HepG2 (cell line): Measurements from ENCODE around the gene ATP8A1. TPM values are rescaled to one million over a fixed set of nuclear protein-coding genes. Genes with fewer than 3 reads are reported as not detected.
A peak's percentile ranks its signal among the peaks of the same experiment; 100 is the strongest.

ENCODE experiments used
- ATAC-seq: fragments of 200-7000 bp; cut with Tn5 transposase; 3 replicates; pipeline ENCODE4 v1.9.1; 2020; ENCODE audit warnings: mild to moderate bottlenecking, moderate library complexity
- BruUV-seq: library from RNA; stranded (reverse); fragments of 400-500 nt; replicated peaks from 2 replicates; lab custom pipeline; 2021; lab: Mats Ljungman, UMichigan
- CTCF ChIA-PET: fragments of 300-600 bp; formaldehyde crosslinking; extraction: SDS; loops from one replicate; lab custom pipeline; 2021; ENCODE audit warnings: low total read pairs, inconsistent platforms, low intra/inter-chr PET ratio; lab: Yijun Ruan, JAX
- POLR2A ChIA-PET: fragments of 350-600 bp; sonication (Branson Sonifier 250); formaldehyde crosslinking; loops from one replicate; lab custom pipeline; 2020; ENCODE audit warnings: antibody characterized with exemption, inconsistent platforms; lab: Yijun Ruan, JAX
- DNase-seq: peaks from one replicate; pipeline ENCODE4 v3.0.0-alpha.2; 2015; ENCODE audit warnings: low spot score
- FAIRE-seq: peaks from 3 replicates; lab custom pipeline; 2011; peaks lifted over from hg19 to GRCh38; lab: Jason Lieb, UNC
- H2AFZ ChIP-seq: one replicate; pipeline ENCODE4 v1.6.1; 2011; ENCODE audit warnings: low read length, inconsistent platforms
- H3K27ac ChIP-seq: fragments of 300-600 bp; 3 replicates; pipeline ENCODE4 v1.8.0; 2011; ENCODE audit warnings: mixed run types, mild to moderate bottlenecking, mixed read lengths, low read length, inconsistent platforms; ENCODE audit not compliant: insufficient read depth; ENCODE audit errors: extremely low read length
- H3K27me3 ChIP-seq, 2 experiments: fragments of 200-600 bp in 1 of 2; 2 replicates in 1 of 2; 3 replicates in 1 of 2; pipeline versions ENCODE4 v1.6.0 to v1.8.0; 2011; ENCODE audit warnings: low read length in 2 of 2, mild to moderate bottlenecking in 2 of 2, moderate library complexity in 2 of 2, inconsistent platforms in 1 of 2; ENCODE audit not compliant: insufficient read depth in 2 of 2, control insufficient read depth in 1 of 2
- H3K36me3 ChIP-seq, 2 experiments: fragments of 200-600 bp in 1 of 2; replicated peaks in 1 of 2; 2 replicates in 1 of 2; 3 replicates in 1 of 2; pipeline versions ENCODE4 v1.5.1 to v1.8.0; 2011; ENCODE audit warnings: low read length in 2 of 2, inconsistent platforms in 1 of 2; ENCODE audit not compliant: insufficient read depth in 2 of 2, control insufficient read depth in 1 of 2
- H3K4me1 ChIP-seq: 2 replicates; pipeline ENCODE4 v1.5.1; 2012; ENCODE audit warnings: low read length, inconsistent platforms; ENCODE audit not compliant: insufficient read depth
- H3K4me2 ChIP-seq: 2 replicates; pipeline ENCODE4 v1.6.0; 2011; ENCODE audit warnings: low read depth, low read length, inconsistent platforms
- H3K4me3 ChIP-seq, 3 experiments: fragments of 200-600 bp in 1 of 3; sonication (generic), shearing (Covaris generic) in 1 of 3; replicated peaks in 1 of 3; 2 replicates each; pipeline ENCODE4 v1.5.1; 2011 to 2016; ENCODE audit warnings: low read length in 3 of 3, inconsistent platforms in 2 of 3, low read depth in 2 of 3, mild to moderate bottlenecking in 2 of 3, control low read depth in 1 of 3, mixed read lengths in 1 of 3; ENCODE audit not compliant: insufficient read depth in 1 of 3
- H3K79me2 ChIP-seq: one replicate; pipeline ENCODE4 v1.6.1; 2011; ENCODE audit warnings: low read length, inconsistent platforms; ENCODE audit not compliant: insufficient read depth
- H3K9ac ChIP-seq: 2 replicates; pipeline ENCODE4 v1.6.0; 2011; ENCODE audit warnings: mild to moderate bottlenecking, low read depth, low read length, inconsistent platforms; ENCODE audit not compliant: insufficient read depth
- H3K9me3 ChIP-seq: 2 replicates; pipeline ENCODE4 v1.5.1; 2012; ENCODE audit warnings: mild to moderate bottlenecking, low read length
- H4K20me1 ChIP-seq: 2 replicates; pipeline ENCODE4 v1.6.0; 2011; ENCODE audit warnings: inconsistent platforms, mild to moderate bottlenecking, low read length, moderate library complexity; ENCODE audit not compliant: insufficient read depth
- FOSL2 ChIP-seq: sonication (generic); formaldehyde crosslinking; IDR thresholded peaks from 2 replicates; pipeline ENCODE4 v1.4.0; 2020; ENCODE audit warnings: missing genetic modification reagents
- GABPA ChIP-seq, 2 experiments: IDR thresholded peaks; 2 replicates each; pipeline ENCODE4 v1.6.1; 2011 to 2016; ENCODE audit warnings: low read depth in 2 of 2, low read length in 1 of 2, missing biosample characterization in 1 of 2, missing genetic modification characterization in 1 of 2
- HOXA7 ChIP-seq: sonication (generic); formaldehyde crosslinking; IDR thresholded peaks from 2 replicates; pipeline ENCODE4 v1.8.1; 2022; ENCODE audit warnings: mild to moderate bottlenecking, missing genetic modification reagents, moderate library complexity
- KLF16 ChIP-seq, 2 experiments: sonication (generic) in 1 of 2; formaldehyde crosslinking in 1 of 2; IDR thresholded peaks; 2 replicates each; pipeline versions ENCODE4 v1.6.1 to v1.8.0; 2016 to 2023; ENCODE audit warnings: missing genetic modification reagents in 2 of 2, missing compliant biosample characterization in 1 of 2
- NFYB ChIP-seq: sonication (generic); formaldehyde crosslinking; IDR thresholded peaks from 2 replicates; pipeline ENCODE4 v1.4.0; 2020; ENCODE audit warnings: missing genetic modification reagents
- PRPF4 ChIP-seq: fragments of 200-400 bp; formaldehyde crosslinking; IDR thresholded peaks from 2 replicates; pipeline ENCODE4 v1.6.1; 2016; ENCODE audit warnings: low read length, low read depth; ENCODE audit not compliant: poor library complexity, severe bottlenecking
- RAD21 ChIP-seq: fragments of 450-650 bp; formaldehyde crosslinking; IDR thresholded peaks from 2 replicates; pipeline ENCODE4 v1.5.0; 2020; ENCODE audit warnings: mild to moderate bottlenecking
- SMC3 ChIP-seq: IDR thresholded peaks from 2 replicates; pipeline ENCODE4 v1.6.1; 2011; ENCODE audit warnings: low read length, improper control_type of control experiment
- TAF1 ChIP-seq: sonication (generic); formaldehyde crosslinking; IDR thresholded peaks from 2 replicates; pipeline ENCODE4 v1.4.0; 2020; ENCODE audit warnings: missing genetic modification reagents
- XRCC5 ChIP-seq: fragments of 200-400 bp; formaldehyde crosslinking; optimal IDR thresholded peaks from 2 replicates; pipeline ENCODE3; 2017; ENCODE audit warnings: mild to moderate bottlenecking, low read length
- ZBTB4 ChIP-seq: sonication (generic); formaldehyde crosslinking; IDR thresholded peaks from 2 replicates; pipeline ENCODE4 v1.4.0; 2020; ENCODE audit warnings: missing genetic modification reagents, mild to moderate bottlenecking, borderline replicate concordance
- ZNF513 ChIP-seq: sonication (generic); formaldehyde crosslinking; conservative IDR thresholded peaks from 2 replicates; pipeline ENCODE4 v1.5.0; 2020; ENCODE audit warnings: missing genetic modification reagents
- ZNF672 ChIP-seq: sonication (generic); formaldehyde crosslinking; IDR thresholded peaks from 2 replicates; pipeline ENCODE4 v1.8.1; 2022; ENCODE audit warnings: missing genetic modification reagents
- whole genome bisulfite sequencing: methylation state at CpG from one replicate; pipeline ENCODE4 v1.1.6; 2017; ENCODE audit warnings: low lambda C conversion rate; 5-methylcytosine and 5-hydroxymethylcytosine counted together
- in situ Hi-C: cut with HindIII; loops from 2 replicates; pipeline ENCODE4 v1.10.0; 2017; ENCODE audit warnings: low pct_unique_long_range_greater_than_20kb; ENCODE audit not compliant: extremely low pct_ligation_motif_present
- intact Hi-C: fragments of 100-400 bp; cut with micrococcal nuclease; formaldehyde crosslinking; loops from one replicate; pipeline ENCODE4 v1.10.0; 2022; ENCODE audit not compliant: unreplicated experiment
- polyA plus RNA-seq, 8 experiments: library from polyadenylated mRNA; depleted of rRNA in 3 of 8; stranded (reverse) in 7 of 8; unstranded in 1 of 8; fragments of >200 nt; fragmentation: Illumina TruSeq in 4 of 8; extraction: Trizol in 4 of 8; gene quantifications; 2 replicates each; pipeline versions ENCODE4 v1.2.1 to v1.2.3, GENCODE V29; 2011 to 2016; ENCODE audit warnings: low read depth in 4 of 8, missing spikeins in 1 of 8, mixed read lengths in 1 of 8; ENCODE audit not compliant: insufficient read depth in 1 of 8
- total RNA-seq, 5 experiments: library from RNA; depleted of rRNA; stranded (reverse); fragments of >200 nt; fragmentation: Illumina TruSeq; extraction: Trizol; gene quantifications; 2 replicates each; pipeline ENCODE4 v1.2.3, GENCODE V29; 2016; ENCODE audit warnings: low read depth in 1 of 5
- TF ChIP-seq, protein P1 (sequence below): sonication (generic); formaldehyde crosslinking; IDR thresholded peaks from 2 replicates; pipeline ENCODE4 v1.4.0; 2020; ENCODE audit warnings: missing genetic modification reagents
- TF ChIP-seq, protein P2 (sequence below): sonication (generic); IDR thresholded peaks from 2 replicates; pipeline ENCODE4 v1.6.1; 2016; ENCODE audit warnings: low read depth, borderline replicate concordance

ATP8A1 gene
- total and polyA plus RNA-seq, 2 of the 13 experiments (the other 11 are each of a cell fraction or from before 2014, with no cell fraction given) = 1.7 to 6.2 TPM

DNA sequence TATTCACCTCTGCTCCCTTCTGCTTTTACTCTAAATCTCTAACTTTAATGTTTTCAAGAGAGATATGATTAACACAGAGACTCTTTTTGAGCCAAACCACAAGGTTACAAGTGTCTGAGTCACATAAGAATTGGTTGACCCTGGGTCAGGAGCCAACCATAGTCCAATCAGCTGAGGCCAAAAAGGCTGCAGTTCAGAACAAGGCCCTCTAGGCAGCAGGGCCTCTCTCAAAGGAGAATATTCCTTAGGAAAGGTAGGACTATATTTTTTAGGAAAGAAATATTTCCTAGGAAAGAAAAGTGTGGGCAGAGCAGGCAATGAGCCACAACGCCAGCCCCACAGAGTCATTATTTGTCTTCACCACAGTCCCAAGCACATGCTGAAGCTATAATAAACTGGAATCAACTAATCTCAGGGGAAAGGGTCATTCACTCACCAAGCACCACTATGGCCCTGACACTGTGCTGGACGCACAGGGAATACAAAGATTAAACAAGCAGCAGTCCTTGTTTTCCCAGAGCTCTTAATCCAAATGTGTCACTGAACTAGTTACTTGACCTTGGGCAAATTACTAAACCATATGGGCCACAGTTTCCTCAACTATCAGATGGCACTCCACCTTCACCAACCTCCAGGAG is 2.2 kb downstream of the ATP8A1 start:
- Histone ChIP-seq H4K20me1 (no peaks in the 10 kb centered on the region), H3K9ac (no peak overlapping the region), H2AFZ (peak overlapping the region; percentile 31), H3K4me2 (peak overlapping the region; percentile 95), H3K36me3 (no peaks in the 10 kb centered on the region), H3K9me3 (no peaks in the 10 kb centered on the region), H3K4me1 (peaks cover 40% of the 10 kb centered on the region), H3K27me3 (no peaks in the 10 kb centered on the region), H3K79me2 (no peaks in the 10 kb centered on the region), H3K4me3 (no peak overlapping the region), H3K27ac (no peak overlapping the region)
- ATAC-seq = no peak
- 7% methylated on average over 2 of the region's 2 CpGs for WGBS
- no peak for FAIRE-seq
- DNase-seq = peak; percentile 6
- CTCF ChIA-PET = no interaction called here
- in situ Hi-C loops = no loop called here
- POLR2A ChIA-PET = no interaction called here
- intact Hi-C loops = no loop called here
- no TSS peak for BruUV-seq
- TF ChIP-seq, protein P1, sequence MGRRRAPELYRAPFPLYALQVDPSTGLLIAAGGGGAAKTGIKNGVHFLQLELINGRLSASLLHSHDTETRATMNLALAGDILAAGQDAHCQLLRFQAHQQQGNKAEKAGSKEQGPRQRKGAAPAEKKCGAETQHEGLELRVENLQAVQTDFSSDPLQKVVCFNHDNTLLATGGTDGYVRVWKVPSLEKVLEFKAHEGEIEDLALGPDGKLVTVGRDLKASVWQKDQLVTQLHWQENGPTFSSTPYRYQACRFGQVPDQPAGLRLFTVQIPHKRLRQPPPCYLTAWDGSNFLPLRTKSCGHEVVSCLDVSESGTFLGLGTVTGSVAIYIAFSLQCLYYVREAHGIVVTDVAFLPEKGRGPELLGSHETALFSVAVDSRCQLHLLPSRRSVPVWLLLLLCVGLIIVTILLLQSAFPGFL = no peak
- TF ChIP-seq KLF16 (CRISPR knock-in tag; IDR thresholded peaks at IDR 0.05) (no peak), XRCC5 (peak; percentile 23), RAD21 (CRISPR knock-in tag) (no peak), GABPA (IDR thresholded peaks at IDR 0.05; ENCODE audit: low read depth, low read length) (no peak), GABPA (CRISPR knock-in tag; IDR thresholded peaks at IDR 0.05; ENCODE audit: low read depth) (no peak), ZNF513 (no peak), FOSL2 (CRISPR knock-in tag) (peak; percentile 57), TAF1 (no peak), ZBTB4 (no peak), ZNF672 (CRISPR knock-in tag) (no peak), NFYB (CRISPR knock-in tag) (no peak), PRPF4 (no peak), SMC3 (no peak), HOXA7 (CRISPR knock-in tag) (no peak)
- TF ChIP-seq, protein P2, sequence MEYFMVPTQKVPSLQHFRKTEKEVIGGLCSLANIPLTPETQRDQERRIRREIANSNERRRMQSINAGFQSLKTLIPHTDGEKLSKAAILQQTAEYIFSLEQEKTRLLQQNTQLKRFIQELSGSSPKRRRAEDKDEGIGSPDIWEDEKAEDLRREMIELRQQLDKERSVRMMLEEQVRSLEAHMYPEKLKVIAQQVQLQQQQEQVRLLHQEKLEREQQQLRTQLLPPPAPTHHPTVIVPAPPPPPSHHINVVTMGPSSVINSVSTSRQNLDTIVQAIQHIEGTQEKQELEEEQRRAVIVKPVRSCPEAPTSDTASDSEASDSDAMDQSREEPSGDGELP = 0 out of 2 replicates have a peak, but pooled peaks have one; percentile 30
